A673 (cell line): ENCODE data around the gene RGS1. TPM values are rescaled to one million over a fixed set of nuclear protein-coding genes. Genes with fewer than 3 reads are reported as not detected.

Experiments used
- BruUV-seq: library from RNA; stranded (reverse); fragments of 400-500 nt; replicated peaks from 2 replicates; lab custom pipeline; 2021; lab: Mats Ljungman, UMichigan
- CTCF ChIA-PET: fragments of 300-600 bp; sonication (Branson Sonifier 250); formaldehyde crosslinking; loops from one replicate; lab custom pipeline; 2022; ENCODE audit warnings: antibody characterized with exemption; lab: Charles Lee
- POLR2A ChIA-PET: fragments of 300-600 bp; sonication (Branson Sonifier 250); formaldehyde crosslinking; loops from one replicate; lab custom pipeline; 2022; ENCODE audit warnings: antibody characterized with exemption; ENCODE audit not compliant: low non-redundant PET; lab: Charles Lee
- DNase-seq: peaks from one replicate; pipeline ENCODE4 v3.0.0-alpha.2; 2015; ENCODE audit warnings: low spot score
- H3K27ac ChIP-seq: fragments of 200-600 bp; sonication (generic); 2 replicates; pipeline ENCODE4 v1.5.1; 2016; ENCODE audit warnings: mixed run types, low read depth, mild to moderate bottlenecking, mixed read lengths, antibody characterized with exemption, low read length; ENCODE audit not compliant: poor library complexity, severe bottlenecking
- H3K27me3 ChIP-seq: fragments of 200-600 bp; sonication (generic); replicated peaks from 2 replicates; pipeline ENCODE4 v1.6.1; 2017; ENCODE audit warnings: mixed run types, low read depth, mild to moderate bottlenecking, mixed read lengths, antibody characterized with exemption, low read length; ENCODE audit not compliant: insufficient read depth, poor library complexity
- H3K36me3 ChIP-seq: fragments of 200-600 bp; sonication (generic); 2 replicates; pipeline ENCODE4 v1.6.1; 2016; ENCODE audit warnings: mixed run types, mild to moderate bottlenecking, mixed read lengths, antibody characterized with exemption, low read length; ENCODE audit not compliant: insufficient read depth, poor library complexity, severe bottlenecking
- H3K4me1 ChIP-seq: fragments of 200-600 bp; sonication (generic); 2 replicates; pipeline ENCODE4 v1.6.1; 2017; ENCODE audit warnings: mixed run types, mild to moderate bottlenecking, mixed read lengths, antibody characterized with exemption, low read length; ENCODE audit not compliant: insufficient read depth, poor library complexity, severe bottlenecking
- H3K4me3 ChIP-seq: fragments of 200-600 bp; sonication (generic); 2 replicates; pipeline ENCODE4 v1.5.1; 2016; ENCODE audit warnings: low read depth, mixed run types, mild to moderate bottlenecking, mixed read lengths, low read length; ENCODE audit not compliant: poor library complexity, severe bottlenecking
- H3K9me3 ChIP-seq: fragments of 200-600 bp; sonication (generic); 2 replicates; pipeline ENCODE4 v1.6.1; 2016; ENCODE audit warnings: mixed run types, low read depth, mild to moderate bottlenecking, mixed read lengths, antibody characterized with exemption, low read length; ENCODE audit not compliant: poor library complexity, severe bottlenecking
- EZH2 ChIP-seq: fragments of 200-600 bp; sonication (generic); IDR thresholded peaks from 2 replicates; pipeline ENCODE4 v1.6.1; 2017; ENCODE audit warnings: borderline replicate concordance, low read depth, mild to moderate bottlenecking, mixed read lengths, antibody characterized with exemption, low read length; ENCODE audit not compliant: poor library complexity, severe bottlenecking
- intact Hi-C: fragments of 100-400 bp; cut with micrococcal nuclease; formaldehyde crosslinking; loops from one replicate; pipeline ENCODE4 v1.10.0; 2022; ENCODE audit not compliant: unreplicated experiment
- total RNA-seq: library from RNA; stranded (reverse); gene quantifications from 2 replicates; pipeline ENCODE4 v1.2.3, GENCODE V29; 2021
- TF ChIP-seq, protein P1 (sequence below): fragments of 300-800, 200-600 bp; sonication (generic); conservative IDR thresholded peaks from 2 replicates; pipeline ENCODE4 v1.5.1; 2017; ENCODE audit warnings: low read depth, mild to moderate bottlenecking, antibody characterized with exemption, low read length, moderate library complexity, mixed read lengths

RGS1 gene
- total RNA-seq, 1 experiment from 2014 or later, result not detected

- H3K27ac ChIP-seq, result peak overlapping the region; percentile 92
- H3K4me3 ChIP-seq, result no peak overlapping the region
- POLR2A ChIA-PET, result interaction anchor here (1.2 kb wide), 1 partner anchor 26 kb away, joined by 3 read pairs; no protein-coding TSS in a partner anchor
- H3K27me3 ChIP-seq, result no peaks in the 10 kb centered on the region
- no peaks in the 10 kb centered on the region for H3K36me3 ChIP-seq
- peaks cover 2% of the 10 kb centered on the region for H3K9me3 ChIP-seq
- CTCF ChIA-PET, result no interaction called here
- intact Hi-C loops, result no loop called here
- DNase-seq, result peak; percentile 90
- no TSS peak for BruUV-seq
- TF ChIP-seq, protein P1, sequence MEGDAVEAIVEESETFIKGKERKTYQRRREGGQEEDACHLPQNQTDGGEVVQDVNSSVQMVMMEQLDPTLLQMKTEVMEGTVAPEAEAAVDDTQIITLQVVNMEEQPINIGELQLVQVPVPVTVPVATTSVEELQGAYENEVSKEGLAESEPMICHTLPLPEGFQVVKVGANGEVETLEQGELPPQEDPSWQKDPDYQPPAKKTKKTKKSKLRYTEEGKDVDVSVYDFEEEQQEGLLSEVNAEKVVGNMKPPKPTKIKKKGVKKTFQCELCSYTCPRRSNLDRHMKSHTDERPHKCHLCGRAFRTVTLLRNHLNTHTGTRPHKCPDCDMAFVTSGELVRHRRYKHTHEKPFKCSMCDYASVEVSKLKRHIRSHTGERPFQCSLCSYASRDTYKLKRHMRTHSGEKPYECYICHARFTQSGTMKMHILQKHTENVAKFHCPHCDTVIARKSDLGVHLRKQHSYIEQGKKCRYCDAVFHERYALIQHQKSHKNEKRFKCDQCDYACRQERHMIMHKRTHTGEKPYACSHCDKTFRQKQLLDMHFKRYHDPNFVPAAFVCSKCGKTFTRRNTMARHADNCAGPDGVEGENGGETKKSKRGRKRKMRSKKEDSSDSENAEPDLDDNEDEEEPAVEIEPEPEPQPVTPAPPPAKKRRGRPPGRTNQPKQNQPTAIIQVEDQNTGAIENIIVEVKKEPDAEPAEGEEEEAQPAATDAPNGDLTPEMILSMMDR, result no peak
- TF ChIP-seq EZH2, result no peak
- H3K4me1 ChIP-seq, result peaks cover 52% of the 10 kb centered on the region
Observed at GRCh38 chr1:192539297-192540092, 36.1 kb upstream of the RGS1 start.

DNA sequence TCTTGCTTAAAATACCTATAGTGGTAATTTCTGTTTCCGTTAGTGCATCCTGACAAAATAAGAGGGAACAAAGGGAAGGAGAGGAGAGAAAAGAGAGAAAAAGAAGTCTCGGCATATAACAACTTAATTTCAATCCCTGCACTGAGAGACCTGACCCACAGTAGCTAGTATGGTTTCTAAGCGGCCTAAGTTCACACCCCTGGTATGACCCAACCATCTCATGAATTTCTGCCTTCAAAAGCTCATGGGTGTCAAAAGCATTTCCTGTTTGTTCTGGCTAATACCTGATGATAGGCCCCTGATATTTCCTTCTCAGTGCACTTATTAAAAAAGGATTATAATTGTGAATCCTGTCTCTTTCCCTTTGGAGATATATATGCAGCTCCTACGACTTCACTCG, 32.1 kb upstream of the RGS1 start:
- TF ChIP-seq EZH2, result no peak
- TF ChIP-seq, protein P1, result no peak
- BruUV-seq, result no TSS peak
- intact Hi-C loops, result no loop called here
- Histone ChIP-seq H3K9me3 (no peaks in the 10 kb centered on the region), H3K27me3 (no peaks in the 10 kb centered on the region), H3K4me3 (no peak overlapping the region), H3K4me1 (peaks cover 82% of the 10 kb centered on the region), H3K27ac (peak overlapping the region; percentile 92), H3K36me3 (no peaks in the 10 kb centered on the region)
- CTCF ChIA-PET, result interaction anchor here (1.7 kb wide), 1 partner anchor 30 kb away, joined by 6 read pairs; no protein-coding TSS in a partner anchor
- DNase-seq, result peak; percentile 55
- POLR2A ChIA-PET, result no interaction called here

DNA sequence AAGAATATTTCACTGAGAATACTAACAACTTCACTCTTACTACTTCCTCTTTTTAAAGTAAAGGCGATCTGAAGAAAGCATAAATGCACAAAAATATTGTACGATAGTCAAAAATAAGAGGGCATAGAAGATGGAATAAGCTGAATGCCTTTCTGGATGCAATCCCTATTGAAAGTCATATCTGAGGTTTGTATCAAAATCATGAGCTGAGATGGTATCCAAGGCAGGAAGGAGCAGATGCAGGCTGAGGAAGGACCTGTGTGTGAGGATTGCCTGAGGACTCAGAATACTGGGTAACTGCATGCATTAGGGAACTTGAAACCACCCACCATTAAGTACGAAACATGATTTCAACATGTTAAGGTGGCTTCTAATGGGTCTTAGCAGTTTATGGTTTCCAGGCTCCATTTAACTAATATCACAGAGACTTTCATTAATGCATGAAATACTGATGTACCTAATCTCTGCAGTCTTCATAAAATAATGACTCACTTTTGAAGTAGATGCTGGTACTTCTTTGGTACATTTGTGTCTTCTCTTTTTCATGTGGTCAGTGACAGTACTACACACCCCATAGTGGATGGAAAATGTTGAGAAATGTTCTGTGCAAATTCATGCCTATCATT, 29.6 kb upstream of the RGS1 start:
- CTCF ChIA-PET, result interaction anchor here (1.0 kb wide), 1 partner anchor 68 kb away, joined by 5 read pairs; no protein-coding TSS in a partner anchor
- POLR2A ChIA-PET, result interaction anchor here (0.6 kb wide), 1 partner anchor 264 kb away, joined by 4 read pairs; no protein-coding TSS in a partner anchor
- Histone ChIP-seq H3K4me3 (no peak overlapping the region), H3K27ac (peak overlapping the region; percentile 92), H3K36me3 (no peaks in the 10 kb centered on the region), H3K4me1 (peaks cover 80% of the 10 kb centered on the region), H3K9me3 (no peaks in the 10 kb centered on the region), H3K27me3 (no peaks in the 10 kb centered on the region)
- peak; percentile 50 for DNase-seq
- no TSS peak for BruUV-seq
- intact Hi-C loops, result loop anchor here (2.0 kb wide), 1 partner anchor 29 kb away; no protein-coding TSS in a partner anchor
- TF ChIP-seq, protein P1, result 0 out of 2 replicates have a peak, but pooled peaks have one; percentile 29
- TF ChIP-seq EZH2, result no peak
